Inferior parietal cortex (tissue), 1 donor: ENCODE results near the gene PFDN2.

Experiments used
- DNase-seq: peaks from one replicate; pipeline ENCODE4 v3.0.0-alpha.2; 2016; ENCODE audit errors: extremely low spot score

Gene PFDN2

GRCh38 chr1:161099090-161099802 lies 18.6 kb downstream of the PFDN2 start:
- DNase-seq, result no peak

- peak; percentile 71 for DNase-seq
Observed at GRCh38 chr1:161098210-161099068, 19.4 kb downstream of the PFDN2 start, which contains the start of gene KLHDC9. KLHDC9 (plus strand) TSS chr1:161098361; CDS start chr1:161098536, 175 bp downstream.

- no peak for DNase-seq
Observed at GRCh38 chr1:161096530-161096929, 21.3 kb downstream of the PFDN2 start.

- no peak for DNase-seq
Observed at GRCh38 chr1:161096015-161096414, 21.8 kb downstream of the PFDN2 start.

GRCh38 chr1:161095230-161095629 lies 22.6 kb downstream of the PFDN2 start:
- no peak for DNase-seq

GRCh38 chr1:161094481-161094880 lies 23.4 kb downstream of the PFDN2 start:
- DNase-seq, result no peak

GRCh38 chr1:161092621-161093028 lies 25.2 kb downstream of the PFDN2 start:
- no peak for DNase-seq

GRCh38 chr1:161091796-161092507 lies 25.9 kb downstream of the PFDN2 start:
- no peak for DNase-seq

GRCh38 chr1:161091093-161091492 lies 26.7 kb downstream of the PFDN2 start:
- DNase-seq, result no peak

- no peak for DNase-seq
Observed at GRCh38 chr1:161090617-161091016, 27.2 kb downstream of the PFDN2 start.

GRCh38 chr1:161089938-161090337 lies 27.9 kb downstream of the PFDN2 start:
- DNase-seq, result no peak

GRCh38 chr1:161089251-161089924 lies 28.4 kb downstream of the PFDN2 start, which contains the start of gene NECTIN4:
NECTIN4 (minus strand) TSS chr1:161089558; CDS start chr1:161089296, 262 bp downstream.
- no peak for DNase-seq

- no peak for DNase-seq
Observed at GRCh38 chr1:161088587-161089110, 29.2 kb downstream of the PFDN2 start.

- DNase-seq, result no peak
Observed at GRCh38 chr1:161086457-161086856, 31.4 kb downstream of the PFDN2 start.

- DNase-seq, result no peak
Observed at GRCh38 chr1:161085165-161085564, 32.7 kb downstream of the PFDN2 start.

GRCh38 chr1:161084597-161084988 lies 33.2 kb downstream of the PFDN2 start:
- no peak for DNase-seq

GRCh38 chr1:161083748-161084596 lies 33.9 kb downstream of the PFDN2 start:
- DNase-seq, result no peak

- no peak for DNase-seq
Observed at GRCh38 chr1:161082996-161083747, 34.7 kb downstream of the PFDN2 start.

- no peak for DNase-seq
Observed at GRCh38 chr1:161082483-161082882, 35.4 kb downstream of the PFDN2 start.

- DNase-seq, result no peak
Observed at GRCh38 chr1:161081519-161081918, 36.3 kb downstream of the PFDN2 start.
